Measurements from ENCODE around the gene MRPS27. TPM values are rescaled to one million over a fixed set of nuclear protein-coding genes. Genes with fewer than 3 reads are reported as not detected.

The MRPS27 gene
- total and polyA plus RNA-seq, 9 donors, result 37.0 to 46.6 (median 41.9) TPM

- H3K36me3 ChIP-seq (ENCODE audit: control insufficient read depth, insufficient read depth, low read length), result peaks cover 2% of the 10 kb centered on the region
- peak; percentile 44 for DNase-seq
- WGBS (ENCODE audit: insufficient coverage), result no CpG with 5 or more reads among the region's 6 CpGs
Measured at GRCh38 chr5:72210888-72211678, 109.0 kb downstream of the MRPS27 start.

DNA sequence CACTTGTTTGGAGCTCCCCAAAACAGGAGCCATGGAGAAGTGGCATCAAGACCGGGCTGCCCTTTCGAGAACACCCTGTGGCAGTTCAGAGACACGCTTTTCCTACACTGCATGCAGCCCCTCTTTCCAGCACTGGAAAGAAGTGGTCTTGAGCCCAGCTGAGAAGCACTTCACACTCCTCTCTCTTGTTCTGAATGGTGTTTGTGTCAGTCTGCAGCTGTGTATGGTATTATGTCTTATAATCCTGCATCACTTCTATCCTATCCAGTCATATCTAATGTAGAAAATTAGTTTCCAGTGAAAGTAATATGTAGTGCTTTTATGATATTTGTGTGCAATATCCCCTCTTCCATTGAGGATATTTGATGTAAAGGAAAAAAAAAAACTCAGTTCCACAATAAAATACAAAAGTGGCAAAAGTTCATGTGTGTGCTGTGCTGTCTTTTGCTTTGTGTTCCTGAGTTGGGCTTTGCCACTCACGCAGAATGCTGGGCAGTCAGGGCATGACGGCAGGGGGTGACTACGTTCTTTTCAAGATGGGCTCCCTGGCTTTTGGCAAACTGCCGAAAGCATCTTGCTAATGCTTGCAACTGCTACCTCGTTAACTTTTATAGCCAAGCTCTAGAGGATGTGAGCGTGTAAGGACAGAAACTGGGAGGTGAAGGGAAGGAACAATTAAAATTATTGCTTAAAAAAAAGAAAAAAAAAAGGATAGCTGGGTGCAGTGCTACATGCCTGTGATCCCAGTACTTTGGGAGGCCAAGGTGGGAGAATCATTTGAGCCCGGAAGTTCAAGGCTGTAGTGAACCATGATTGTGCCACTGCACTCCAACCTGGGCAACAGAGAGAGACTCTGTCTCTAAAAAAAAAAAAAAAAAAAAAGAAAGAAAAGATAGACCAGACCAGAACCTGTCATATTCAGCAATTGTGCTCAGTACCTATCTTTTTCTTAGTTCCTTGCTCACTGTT is 110.6 kb downstream of the MRPS27 start:
- WGBS (ENCODE audit: insufficient coverage), result 43% methylated on average over 3 of the region's 10 CpGs
- H3K9me3 ChIP-seq (replicated peaks; ENCODE audit: control insufficient read depth, low read depth, low read length), result no peaks in the 10 kb centered on the region
- H3K4me3 ChIP-seq (ENCODE audit: low read length), result no peak overlapping the region
- H3K36me3 ChIP-seq (ENCODE audit: control insufficient read depth, insufficient read depth, low read length), result peaks cover 12% of the 10 kb centered on the region
- H3K27me3 ChIP-seq (ENCODE audit: control insufficient read depth, insufficient read depth, low read length), result no peaks in the 10 kb centered on the region
- H3K4me1 ChIP-seq (ENCODE audit: control insufficient read depth, insufficient read depth, low read length), result peaks cover 2% of the 10 kb centered on the region
- DNase-seq, result peak; percentile 34
- no peak overlapping the region for H3K27ac ChIP-seq (ENCODE audit: low read length)

More at GRCh38 chr5:72210888-72211678, 109.0 kb downstream of the MRPS27 start:
- Histone ChIP-seq H3K4me3 (ENCODE audit: low read length) (no peak overlapping the region), H3K27ac (ENCODE audit: low read length) (peak overlapping the region; percentile 54), H3K27me3 (ENCODE audit: control insufficient read depth, insufficient read depth, low read length) (no peaks in the 10 kb centered on the region), H3K4me1 (ENCODE audit: control insufficient read depth, insufficient read depth, low read length) (peaks cover 2% of the 10 kb centered on the region), H3K9me3 (replicated peaks; ENCODE audit: control insufficient read depth, low read depth, low read length) (no peaks in the 10 kb centered on the region)

GRCh38 chr5:72208324-72208926 is 111.6 kb downstream of the MRPS27 start:
- H3K9me3 ChIP-seq (replicated peaks; ENCODE audit: control insufficient read depth, low read depth, low read length), result no peaks in the 10 kb centered on the region
- H3K36me3 ChIP-seq (ENCODE audit: control insufficient read depth, insufficient read depth, low read length), result peaks cover 19% of the 10 kb centered on the region
- 100% methylated on average over 1 of the region's 3 CpGs for WGBS (ENCODE audit: insufficient coverage)

GRCh38 chr5:72206994-72207393 is 113.0 kb downstream of the MRPS27 start:
- DNase-seq, result no peak
- no CpG with 5 or more reads among the region's 3 CpGs for WGBS (ENCODE audit: insufficient coverage)
- H3K9me3 ChIP-seq (replicated peaks; ENCODE audit: control insufficient read depth, low read depth, low read length), result no peaks in the 10 kb centered on the region
- H3K27me3 ChIP-seq (ENCODE audit: control insufficient read depth, insufficient read depth, low read length), result no peaks in the 10 kb centered on the region
- H3K4me1 ChIP-seq (ENCODE audit: control insufficient read depth, insufficient read depth, low read length), result peaks cover 2% of the 10 kb centered on the region
- H3K27ac ChIP-seq (ENCODE audit: low read length), result no peak overlapping the region
- peaks cover 23% of the 10 kb centered on the region for H3K36me3 ChIP-seq (ENCODE audit: control insufficient read depth, insufficient read depth, low read length)
- no peak overlapping the region for H3K4me3 ChIP-seq (ENCODE audit: low read length)

More at GRCh38 chr5:72208324-72208926, 111.6 kb downstream of the MRPS27 start:
- Histone ChIP-seq H3K4me3 (ENCODE audit: low read length) (no peak overlapping the region), H3K27ac (ENCODE audit: low read length) (no peak overlapping the region), H3K4me1 (ENCODE audit: control insufficient read depth, insufficient read depth, low read length) (peaks cover 2% of the 10 kb centered on the region), H3K27me3 (ENCODE audit: control insufficient read depth, insufficient read depth, low read length) (no peaks in the 10 kb centered on the region)
- DNase-seq, result no peak

DNA sequence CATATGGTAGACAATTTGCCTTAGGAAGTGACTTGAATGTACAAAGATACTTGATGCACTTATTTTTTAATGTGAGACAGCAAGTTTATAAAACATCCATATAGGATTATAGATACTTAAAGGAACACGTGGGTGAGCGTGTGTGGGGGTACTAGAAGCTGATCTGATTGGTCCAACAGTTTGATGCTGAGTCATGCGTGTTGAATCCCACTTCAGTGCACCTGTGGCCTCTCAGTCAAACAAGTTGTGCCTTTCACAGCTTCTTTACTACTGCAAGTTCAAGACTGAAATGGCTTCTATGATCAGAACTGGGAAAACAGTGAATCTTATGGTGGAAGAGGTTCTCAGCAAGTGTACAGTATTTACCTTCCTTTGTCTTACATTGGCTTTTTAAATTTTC is 113.9 kb downstream of the MRPS27 start:
- Histone ChIP-seq H3K9me3 (replicated peaks; ENCODE audit: control insufficient read depth, low read depth, low read length) (no peaks in the 10 kb centered on the region), H3K4me3 (ENCODE audit: low read length) (no peak overlapping the region), H3K27ac (ENCODE audit: low read length) (no peak overlapping the region), H3K36me3 (ENCODE audit: control insufficient read depth, insufficient read depth, low read length) (peaks cover 23% of the 10 kb centered on the region), H3K27me3 (ENCODE audit: control insufficient read depth, insufficient read depth, low read length) (no peaks in the 10 kb centered on the region), H3K4me1 (ENCODE audit: control insufficient read depth, insufficient read depth, low read length) (peaks cover 2% of the 10 kb centered on the region)
- no peak for DNase-seq
- 95% methylated on average over 3 of the region's 3 CpGs for WGBS (ENCODE audit: insufficient coverage)

DNA sequence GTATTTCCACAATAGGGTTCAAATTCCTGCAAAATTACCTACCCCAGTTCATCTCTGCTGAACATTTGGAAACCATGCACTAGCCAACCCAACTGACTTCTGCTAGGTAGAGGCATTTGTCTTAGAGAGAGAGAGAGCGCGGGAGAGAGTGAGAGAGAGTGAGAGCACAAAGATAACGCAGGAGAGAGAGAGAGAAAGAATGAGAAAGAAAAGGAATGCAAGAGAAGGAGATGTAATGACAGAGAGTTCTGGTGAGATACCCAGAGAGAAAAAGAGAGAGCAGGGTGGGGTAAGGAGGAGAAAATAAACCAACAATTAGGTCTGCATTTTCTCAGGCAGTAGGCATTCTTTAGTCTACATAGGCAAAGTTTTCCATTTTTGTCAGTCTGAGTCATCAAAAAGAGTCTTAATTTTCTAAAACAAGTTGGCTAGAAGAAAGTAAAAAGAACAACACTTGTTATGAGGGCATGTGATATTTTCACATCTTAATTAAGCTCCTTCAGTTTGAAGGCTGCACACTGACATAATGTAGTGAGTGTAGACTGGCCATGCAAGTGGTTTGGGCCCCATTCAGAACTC is 114.5 kb downstream of the MRPS27 start:
- H3K27ac ChIP-seq (ENCODE audit: low read length), result no peak overlapping the region
- no peak overlapping the region for H3K4me3 ChIP-seq (ENCODE audit: low read length)
- no peaks in the 10 kb centered on the region for H3K27me3 ChIP-seq (ENCODE audit: control insufficient read depth, insufficient read depth, low read length)
- peaks cover 24% of the 10 kb centered on the region for H3K36me3 ChIP-seq (ENCODE audit: control insufficient read depth, insufficient read depth, low read length)
- no peaks in the 10 kb centered on the region for H3K4me1 ChIP-seq (ENCODE audit: control insufficient read depth, insufficient read depth, low read length)
- no peak for DNase-seq
- H3K9me3 ChIP-seq (replicated peaks; ENCODE audit: control insufficient read depth, low read depth, low read length), result no peaks in the 10 kb centered on the region
- WGBS (ENCODE audit: insufficient coverage), result 97% methylated on average over 3 of the region's 3 CpGs

GRCh38 chr5:72204946-72205345 is 115.1 kb downstream of the MRPS27 start:
- no peak for DNase-seq
- H3K36me3 ChIP-seq (ENCODE audit: control insufficient read depth, insufficient read depth, low read length), result peaks cover 30% of the 10 kb centered on the region
- no peaks in the 10 kb centered on the region for H3K9me3 ChIP-seq (replicated peaks; ENCODE audit: control insufficient read depth, low read depth, low read length)
- no peaks in the 10 kb centered on the region for H3K4me1 ChIP-seq (ENCODE audit: control insufficient read depth, insufficient read depth, low read length)
- WGBS (ENCODE audit: insufficient coverage), result 80% methylated on average over 1 of the region's 1 CpG
- no peak overlapping the region for H3K27ac ChIP-seq (ENCODE audit: low read length)
- no peak overlapping the region for H3K4me3 ChIP-seq (ENCODE audit: low read length)
- no peaks in the 10 kb centered on the region for H3K27me3 ChIP-seq (ENCODE audit: control insufficient read depth, insufficient read depth, low read length)

- no peaks in the 10 kb centered on the region for H3K27me3 ChIP-seq (ENCODE audit: control insufficient read depth, insufficient read depth, low read length)
- H3K27ac ChIP-seq (ENCODE audit: low read length), result no peak overlapping the region
- peaks cover 35% of the 10 kb centered on the region for H3K36me3 ChIP-seq (ENCODE audit: control insufficient read depth, insufficient read depth, low read length)
- whole genome bisulfite sequencing (ENCODE audit: insufficient coverage), result 92% methylated on average over 6 of the region's 8 CpGs
- H3K4me1 ChIP-seq (ENCODE audit: control insufficient read depth, insufficient read depth, low read length), result no peaks in the 10 kb centered on the region
- no peak overlapping the region for H3K4me3 ChIP-seq (ENCODE audit: low read length)
- no peak for DNase-seq
- H3K9me3 ChIP-seq (replicated peaks; ENCODE audit: control insufficient read depth, low read depth, low read length), result no peaks in the 10 kb centered on the region
Measured at GRCh38 chr5:72203251-72203845, 116.7 kb downstream of the MRPS27 start.

GRCh38 chr5:72202331-72202825 is 117.7 kb downstream of the MRPS27 start:
- Histone ChIP-seq H3K27ac (ENCODE audit: low read length) (no peak overlapping the region), H3K27me3 (ENCODE audit: control insufficient read depth, insufficient read depth, low read length) (no peaks in the 10 kb centered on the region), H3K36me3 (ENCODE audit: control insufficient read depth, insufficient read depth, low read length) (peaks cover 43% of the 10 kb centered on the region), H3K4me1 (ENCODE audit: control insufficient read depth, insufficient read depth, low read length) (no peaks in the 10 kb centered on the region), H3K4me3 (ENCODE audit: low read length) (no peak overlapping the region), H3K9me3 (replicated peaks; ENCODE audit: control insufficient read depth, low read depth, low read length) (no peaks in the 10 kb centered on the region)
- DNase-seq, result no peak
- WGBS (ENCODE audit: insufficient coverage), result 50% methylated on average over 1 of the region's 3 CpGs

Measured in muscle of leg (tissue), 11 donors.